Caco-2 (cell line): ENCODE results near the gene FUZ. TPM values are rescaled to one million over a fixed set of nuclear protein-coding genes. Genes with fewer than 3 reads are reported as not detected.

Source experiments
- BruUV-seq: library from RNA; stranded (reverse); fragments of 400-500 nt; replicated peaks from 2 replicates; lab custom pipeline; 2021; lab: Mats Ljungman, UMichigan
- CTCF ChIA-PET: fragments of 300-600 bp; sonication (Branson Sonifier 250); formaldehyde crosslinking; loops from one replicate; lab custom pipeline; 2022; ENCODE audit warnings: antibody characterized with exemption; lab: Charles Lee
- POLR2A ChIA-PET: fragments of 300-600 bp; sonication (Branson Sonifier 250); formaldehyde crosslinking; loops from one replicate; lab custom pipeline; 2022; ENCODE audit warnings: antibody characterized with exemption; lab: Charles Lee
- DNase-seq, 2 experiments: peaks; one replicate each; pipeline versions ENCODE4 v3.0.0 to v3.0.0-alpha.2; 2020 to 2022
- H3K27me3 ChIP-seq: replicated peaks from 2 replicates; pipeline ENCODE4 v1.6.0; 2011; ENCODE audit warnings: low read length; ENCODE audit not compliant: control insufficient read depth, insufficient read depth
- H3K36me3 ChIP-seq: 2 replicates; pipeline ENCODE4 v1.5.1; 2011; ENCODE audit warnings: low read length; ENCODE audit not compliant: control insufficient read depth, insufficient read depth
- H3K4me1 ChIP-seq: fragments of 250-450 bp; sonication (Bioruptor Pico); 2 replicates; pipeline ENCODE4 v1.5.1; 2020; ENCODE audit warnings: mild to moderate bottlenecking
- H3K4me3 ChIP-seq: 2 replicates; pipeline ENCODE4 v1.5.1; 2011; ENCODE audit warnings: low read depth, mild to moderate bottlenecking, control low read depth, low read length
- H3K9me3 ChIP-seq: fragments of 250-450 bp; sonication (Bioruptor Pico); 2 replicates; pipeline ENCODE4 v1.5.1; 2020; ENCODE audit warnings: mild to moderate bottlenecking, moderate library complexity
- H3K27ac Mint-ChIP-seq: one replicate; pipeline ENCODE4 v1.8.0; 2022; ENCODE audit warnings: mixed read lengths; ENCODE audit not compliant: unreplicated experiment
- H3K27me3 Mint-ChIP-seq: one replicate; pipeline ENCODE4 v1.8.0; 2022; ENCODE audit warnings: mixed read lengths; ENCODE audit not compliant: insufficient read depth, unreplicated experiment
- H3K36me3 Mint-ChIP-seq: one replicate; pipeline ENCODE4 v1.8.0; 2022; ENCODE audit warnings: mild to moderate bottlenecking, mixed read lengths; ENCODE audit not compliant: insufficient read depth, unreplicated experiment
- H3K4me1 Mint-ChIP-seq: one replicate; pipeline ENCODE4 v1.8.0; 2022; ENCODE audit warnings: low read depth, mixed read lengths; ENCODE audit not compliant: unreplicated experiment
- H3K4me3 Mint-ChIP-seq: one replicate; pipeline ENCODE4 v1.8.0; 2022; ENCODE audit warnings: mild to moderate bottlenecking, moderate library complexity, mixed read lengths; ENCODE audit not compliant: unreplicated experiment
- H3K9me3 Mint-ChIP-seq: one replicate; pipeline ENCODE4 v1.8.0; 2022; ENCODE audit warnings: mixed read lengths; ENCODE audit not compliant: unreplicated experiment
- intact Hi-C: fragments of 100-400 bp; cut with micrococcal nuclease; formaldehyde crosslinking; loops from one replicate; pipeline ENCODE4 v1.10.0; 2022; ENCODE audit not compliant: unreplicated experiment
- total RNA-seq: library from RNA; stranded (reverse); gene quantifications from 2 replicates; pipeline ENCODE4 v1.2.3, GENCODE V29; 2022
- TF ChIP-seq, protein P1 (sequence below), 2 experiments: fragments of 200-600 bp in 1 of 2; IDR thresholded peaks; 1 replicate in 1 of 2; 2 replicates in 1 of 2; pipeline versions ENCODE4 v1.5.1 to v1.8.0; 2011 to 2022; ENCODE audit warnings: antibody characterized with exemption in 1 of 2, control low read depth in 1 of 2, inconsistent platforms in 1 of 2, low read depth in 1 of 2, low read length in 1 of 2, mild to moderate bottlenecking in 1 of 2, moderate library complexity in 1 of 2; ENCODE audit not compliant: insufficient read depth in 1 of 2, severe bottlenecking in 1 of 2, unreplicated experiment in 1 of 2

Gene FUZ
- total RNA-seq, 1 experiment from 2014 or later: 0.75 TPM

- H3K27me3 Mint-ChIP-seq: no peaks in the 10 kb centered on the region
- POLR2A ChIA-PET: interaction anchor here (2.0 kb wide), 1 partner anchor 12 kb away, joined by 7 read pairs; no protein-coding TSS in a partner anchor
Observed at GRCh38 chr19:49857061-49857837, 44.2 kb upstream of the FUZ start.

DNA sequence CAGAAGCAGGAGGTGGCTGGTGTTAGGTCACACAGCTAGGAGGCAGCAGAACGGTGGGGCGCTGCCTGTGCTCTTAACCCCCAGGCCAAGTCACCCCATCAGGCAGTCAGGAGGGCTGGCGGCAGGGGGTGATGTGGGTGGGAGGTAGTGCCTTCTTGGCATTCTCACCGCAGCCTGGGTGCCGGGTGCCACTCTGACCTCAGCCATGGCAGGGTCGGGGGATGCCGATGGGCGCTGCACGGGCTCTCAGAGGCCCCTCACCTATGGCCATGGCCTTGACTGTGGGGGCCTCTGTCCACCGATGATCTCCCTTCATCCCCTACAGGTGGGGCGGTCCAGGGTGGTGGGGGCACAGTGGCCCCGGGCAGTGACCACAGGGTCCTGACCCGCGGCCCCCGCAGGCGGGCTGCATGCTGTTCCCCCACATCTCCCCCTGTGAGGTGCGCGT, 43.5 kb upstream of the FUZ start:
- Histone ChIP-seq H3K4me3 (no peak overlapping the region), H3K9me3 (no peaks in the 10 kb centered on the region), H3K36me3 (peaks cover 13% of the 10 kb centered on the region), H3K4me1 (peaks cover 9% of the 10 kb centered on the region; the same call in 1 of the 2 replicates), H3K27me3 (no peaks in the 10 kb centered on the region)
- Mint-ChIP-seq H3K27ac (peak overlapping the region; percentile 61), H3K27me3 (no peaks in the 10 kb centered on the region), H3K4me3 (no peak overlapping the region), H3K9me3 (no peaks in the 10 kb centered on the region), H3K4me1 (peaks cover 10% of the 10 kb centered on the region), H3K36me3 (peaks cover 84% of the 10 kb centered on the region)
- ChIA-PET CTCF (no interaction called here), POLR2A (no interaction called here)
- no peak for DNase-seq
- TF ChIP-seq, protein P1, sequence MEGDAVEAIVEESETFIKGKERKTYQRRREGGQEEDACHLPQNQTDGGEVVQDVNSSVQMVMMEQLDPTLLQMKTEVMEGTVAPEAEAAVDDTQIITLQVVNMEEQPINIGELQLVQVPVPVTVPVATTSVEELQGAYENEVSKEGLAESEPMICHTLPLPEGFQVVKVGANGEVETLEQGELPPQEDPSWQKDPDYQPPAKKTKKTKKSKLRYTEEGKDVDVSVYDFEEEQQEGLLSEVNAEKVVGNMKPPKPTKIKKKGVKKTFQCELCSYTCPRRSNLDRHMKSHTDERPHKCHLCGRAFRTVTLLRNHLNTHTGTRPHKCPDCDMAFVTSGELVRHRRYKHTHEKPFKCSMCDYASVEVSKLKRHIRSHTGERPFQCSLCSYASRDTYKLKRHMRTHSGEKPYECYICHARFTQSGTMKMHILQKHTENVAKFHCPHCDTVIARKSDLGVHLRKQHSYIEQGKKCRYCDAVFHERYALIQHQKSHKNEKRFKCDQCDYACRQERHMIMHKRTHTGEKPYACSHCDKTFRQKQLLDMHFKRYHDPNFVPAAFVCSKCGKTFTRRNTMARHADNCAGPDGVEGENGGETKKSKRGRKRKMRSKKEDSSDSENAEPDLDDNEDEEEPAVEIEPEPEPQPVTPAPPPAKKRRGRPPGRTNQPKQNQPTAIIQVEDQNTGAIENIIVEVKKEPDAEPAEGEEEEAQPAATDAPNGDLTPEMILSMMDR (IDR thresholded peaks at IDR 0.05; ENCODE audit: insufficient read depth in 1 of 2, low read depth in 1 of 2, low read length in 1 of 2, severe bottlenecking in 1 of 2, unreplicated experiment in 1 of 2): no peak
- intact Hi-C loops: no loop called here
- BruUV-seq: no TSS peak

More at GRCh38 chr19:49857061-49857837, 44.2 kb upstream of the FUZ start:
- peak overlapping the region; percentile 61 for H3K27ac Mint-ChIP-seq
- H3K36me3 Mint-ChIP-seq: peaks cover 84% of the 10 kb centered on the region
- H3K4me1 Mint-ChIP-seq: peaks cover 6% of the 10 kb centered on the region
- Histone ChIP-seq H3K4me3 (no peak overlapping the region), H3K9me3 (no peaks in the 10 kb centered on the region), H3K27me3 (no peaks in the 10 kb centered on the region), H3K4me1 (peaks cover 7% of the 10 kb centered on the region; the same call in 1 of the 2 replicates), H3K36me3 (peaks cover 13% of the 10 kb centered on the region)
- BruUV-seq: no TSS peak
- H3K4me3 Mint-ChIP-seq: no peak overlapping the region
- H3K9me3 Mint-ChIP-seq: no peaks in the 10 kb centered on the region
- TF ChIP-seq, protein P1 (IDR thresholded peaks at IDR 0.05; ENCODE audit: insufficient read depth in 1 of 2, low read depth in 1 of 2, low read length in 1 of 2, severe bottlenecking in 1 of 2, unreplicated experiment in 1 of 2): no peak
- CTCF ChIA-PET: interaction anchor here (0.8 kb wide), 1 partner anchor 8 kb away, joined by 3 read pairs; no protein-coding TSS in a partner anchor
- intact Hi-C loops: no loop called here
- no peak for DNase-seq

GRCh38 chr19:49855676-49856573, 42.8 kb upstream of the FUZ start:
- Mint-ChIP-seq H3K9me3 (no peaks in the 10 kb centered on the region), H3K27ac (peak overlapping the region; percentile 37), H3K4me1 (peaks cover 10% of the 10 kb centered on the region), H3K4me3 (peak overlapping the region; percentile 40), H3K27me3 (no peaks in the 10 kb centered on the region), H3K36me3 (peaks cover 80% of the 10 kb centered on the region)
- Histone ChIP-seq H3K36me3 (peaks cover 13% of the 10 kb centered on the region), H3K27me3 (no peaks in the 10 kb centered on the region), H3K9me3 (no peaks in the 10 kb centered on the region), H3K4me3 (no peak overlapping the region), H3K4me1 (peaks cover 9% of the 10 kb centered on the region; the same call in 1 of the 2 replicates)
- intact Hi-C loops: no loop called here
- no peak for DNase-seq
- BruUV-seq: no TSS peak
- POLR2A ChIA-PET: no interaction called here
- TF ChIP-seq, protein P1 (IDR thresholded peaks at IDR 0.05; ENCODE audit: insufficient read depth in 1 of 2, low read depth in 1 of 2, low read length in 1 of 2, severe bottlenecking in 1 of 2, unreplicated experiment in 1 of 2): no peak
- CTCF ChIA-PET: no interaction called here
